Measurements from ENCODE around the gene ABLIM1.

ABLIM1 gene

DNA sequence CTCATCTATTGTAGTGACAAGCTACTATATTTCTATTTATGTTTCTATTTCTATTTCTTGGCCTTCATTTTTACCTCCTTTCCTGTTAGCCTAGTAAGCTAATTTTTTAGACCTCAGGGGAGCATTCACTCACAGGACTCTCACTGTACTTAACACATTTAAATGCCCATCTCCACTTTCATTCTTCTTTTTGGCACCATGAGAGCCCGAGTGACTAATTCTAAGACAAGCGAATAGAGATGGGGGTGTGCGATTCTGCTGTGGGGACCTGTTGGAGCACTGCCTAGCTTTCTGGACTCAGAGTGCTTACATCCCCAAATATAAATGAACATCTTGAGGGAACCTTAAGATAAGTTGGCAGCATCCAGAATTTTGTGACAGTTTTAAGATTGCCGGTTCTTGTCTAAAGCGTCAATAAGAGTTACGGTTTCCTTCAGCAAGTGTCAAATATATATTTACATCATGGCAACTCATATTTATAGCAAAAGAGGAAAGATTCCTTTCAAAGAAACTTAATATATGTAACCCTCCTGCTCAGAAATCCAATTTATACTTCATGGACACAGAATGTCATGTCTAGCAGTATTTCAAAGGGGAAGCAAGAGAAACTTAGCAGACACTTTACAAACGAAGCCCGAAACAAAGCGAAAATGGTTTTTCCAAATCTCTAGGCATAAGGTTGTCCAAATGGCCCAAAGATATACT, 199.7 kb downstream of the ABLIM1 start:
- DNase-seq (ENCODE audit: low read depth) = no peak

GRCh38 chr10:114453576-114453975, 204.5 kb downstream of the ABLIM1 start:
- no peak for DNase-seq (ENCODE audit: low read depth)

GRCh38 chr10:114448897-114449296, 209.2 kb downstream of the ABLIM1 start:
- no peak for DNase-seq (ENCODE audit: low read depth)

DNA sequence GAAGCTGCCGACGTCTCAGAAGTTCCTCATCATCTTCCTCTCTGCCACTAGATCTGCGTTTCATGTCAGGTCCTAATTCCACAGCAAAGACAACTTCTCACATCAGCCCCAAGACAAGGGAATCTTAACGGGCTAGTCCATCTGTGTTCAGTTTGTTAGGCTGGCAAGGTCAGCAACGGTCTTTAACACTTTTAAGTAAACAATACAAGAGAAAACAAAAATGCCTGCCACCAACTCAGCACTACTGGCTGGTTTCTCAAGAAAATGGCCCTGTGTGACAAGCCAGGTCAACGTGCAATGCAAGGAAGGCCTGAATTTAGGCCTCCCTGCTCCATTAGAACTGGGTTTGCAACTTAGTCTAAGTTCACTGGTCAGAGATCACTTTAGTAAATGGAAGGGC, 212.7 kb downstream of the ABLIM1 start:
- no peak for DNase-seq (ENCODE audit: low read depth)

- DNase-seq (ENCODE audit: low read depth) = no peak
Measured at GRCh38 chr10:114444819-114445218, 213.3 kb downstream of the ABLIM1 start.

GRCh38 chr10:114442091-114442630, 215.9 kb downstream of the ABLIM1 start:
- DNase-seq (ENCODE audit: low read depth) = no peak

- no peak for DNase-seq (ENCODE audit: low read depth)
Measured at GRCh38 chr10:114441107-114441506, 217.0 kb downstream of the ABLIM1 start.

DNA sequence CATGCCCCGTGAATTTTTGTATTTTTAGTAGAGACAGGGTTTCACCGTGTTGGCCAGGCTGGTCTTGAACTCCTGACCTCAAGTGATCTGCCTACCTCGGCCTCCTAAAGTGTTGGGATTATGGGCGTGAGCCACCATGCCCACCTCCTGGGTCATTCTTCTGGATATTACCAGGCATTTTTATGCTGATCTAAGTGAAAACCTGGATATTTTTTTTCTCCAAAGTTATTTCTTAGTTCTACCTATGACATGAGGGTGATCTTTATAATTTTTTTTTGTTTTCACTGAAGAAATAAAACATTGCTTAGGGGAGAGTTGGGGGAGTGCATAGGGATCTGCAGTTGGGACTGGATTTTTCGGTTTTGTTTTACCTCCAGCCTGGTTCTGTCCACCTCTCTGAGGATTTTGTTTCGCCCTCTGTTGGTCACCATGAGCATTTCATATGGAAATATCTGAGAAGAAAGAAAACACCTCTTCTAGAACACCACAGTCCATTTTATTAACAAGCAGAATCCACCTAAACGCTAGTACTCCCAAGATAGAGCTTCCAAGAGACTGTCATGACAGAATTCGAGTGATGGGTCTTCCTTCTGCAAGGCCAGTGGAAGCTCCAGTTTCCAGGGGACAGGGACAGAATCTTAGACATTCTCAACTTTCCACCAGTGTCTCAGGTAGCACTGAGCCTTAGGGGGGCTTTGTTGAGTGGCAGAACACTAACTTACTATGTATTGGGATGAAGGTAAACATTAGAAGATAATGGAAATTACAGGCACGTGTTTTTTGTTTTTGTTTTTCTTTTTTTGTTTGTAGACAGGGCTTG, 220.4 kb downstream of the ABLIM1 start:
- no peak for DNase-seq (ENCODE audit: low read depth)

DNA sequence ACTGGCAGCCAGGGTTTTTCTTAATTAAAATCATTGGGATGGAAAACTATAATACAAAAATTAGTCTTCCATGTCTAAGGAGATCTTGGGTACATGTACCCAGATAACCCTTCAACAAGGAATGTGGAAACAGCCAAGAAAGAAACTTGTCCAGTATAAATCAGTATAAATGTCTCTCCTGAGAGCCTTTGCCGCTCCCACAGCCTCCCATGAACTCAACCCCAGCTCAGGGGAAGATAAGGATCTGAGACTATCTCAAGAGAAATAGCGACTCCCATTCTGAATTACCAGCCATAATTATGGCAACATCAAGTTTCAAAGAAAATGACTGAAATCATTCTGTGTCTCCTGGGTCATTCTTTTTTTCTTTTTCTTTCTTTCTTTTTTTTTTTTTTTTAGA, 221.1 kb downstream of the ABLIM1 start:
- no peak for DNase-seq (ENCODE audit: low read depth)

DNA sequence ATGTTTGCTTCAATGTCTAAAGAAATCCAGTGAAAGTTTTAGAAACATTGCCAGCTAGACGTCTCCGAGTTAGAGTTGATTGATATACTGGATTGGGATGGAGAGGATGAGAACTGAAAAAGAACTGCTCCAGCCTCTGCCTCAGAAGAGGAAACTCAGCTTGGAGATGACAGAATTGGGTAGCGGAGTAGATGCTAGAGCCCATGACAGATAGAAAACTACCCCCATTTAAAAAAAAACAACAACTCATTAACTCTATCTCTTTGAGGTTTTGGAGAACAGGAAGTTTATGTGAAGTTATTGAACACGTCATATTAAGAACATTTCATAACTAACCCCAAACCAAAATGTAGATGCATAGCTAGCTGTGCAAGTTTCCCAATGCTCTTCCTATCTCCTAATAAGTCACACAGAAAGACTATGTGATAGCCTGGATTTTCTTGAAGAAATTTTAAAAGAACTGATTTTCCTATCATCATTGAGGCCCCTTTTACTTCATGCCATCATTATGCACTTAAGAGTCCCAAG, 225.4 kb downstream of the ABLIM1 start:
- DNase-seq (ENCODE audit: low read depth) = no peak

DNA sequence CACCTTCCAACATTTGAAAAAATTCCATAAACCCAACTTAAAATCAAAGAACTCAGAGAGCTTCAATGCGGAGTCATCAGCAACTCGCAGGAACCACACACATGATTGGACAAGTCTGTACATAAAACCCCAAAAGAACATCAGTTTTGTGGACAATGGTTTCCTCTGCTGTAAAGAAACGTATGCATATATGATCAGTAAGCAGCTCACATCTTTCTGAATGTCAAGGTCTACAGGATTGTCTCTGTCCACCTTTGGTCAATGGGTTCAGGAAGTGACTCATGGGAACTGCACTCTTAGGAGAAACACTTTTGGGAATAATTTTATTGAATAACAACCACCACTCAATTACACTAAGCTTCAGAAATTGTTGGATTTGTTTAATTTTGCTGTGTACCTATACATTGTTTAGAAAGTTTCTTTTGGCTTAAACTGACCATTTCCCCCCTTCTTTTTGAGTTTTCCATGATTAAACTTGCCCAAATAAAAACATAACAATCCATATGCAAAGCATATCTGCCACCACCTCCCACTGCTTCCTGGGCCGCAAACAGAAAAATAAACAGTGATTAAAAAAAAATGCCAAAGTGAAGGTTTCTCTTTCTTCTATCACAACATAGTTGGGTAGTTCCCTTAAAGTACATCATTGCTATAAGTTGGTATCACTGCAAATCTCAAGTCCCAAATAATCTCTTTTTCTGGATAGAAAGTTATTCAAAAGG, 226.5 kb downstream of the ABLIM1 start:
- no peak for DNase-seq (ENCODE audit: low read depth)

DNA sequence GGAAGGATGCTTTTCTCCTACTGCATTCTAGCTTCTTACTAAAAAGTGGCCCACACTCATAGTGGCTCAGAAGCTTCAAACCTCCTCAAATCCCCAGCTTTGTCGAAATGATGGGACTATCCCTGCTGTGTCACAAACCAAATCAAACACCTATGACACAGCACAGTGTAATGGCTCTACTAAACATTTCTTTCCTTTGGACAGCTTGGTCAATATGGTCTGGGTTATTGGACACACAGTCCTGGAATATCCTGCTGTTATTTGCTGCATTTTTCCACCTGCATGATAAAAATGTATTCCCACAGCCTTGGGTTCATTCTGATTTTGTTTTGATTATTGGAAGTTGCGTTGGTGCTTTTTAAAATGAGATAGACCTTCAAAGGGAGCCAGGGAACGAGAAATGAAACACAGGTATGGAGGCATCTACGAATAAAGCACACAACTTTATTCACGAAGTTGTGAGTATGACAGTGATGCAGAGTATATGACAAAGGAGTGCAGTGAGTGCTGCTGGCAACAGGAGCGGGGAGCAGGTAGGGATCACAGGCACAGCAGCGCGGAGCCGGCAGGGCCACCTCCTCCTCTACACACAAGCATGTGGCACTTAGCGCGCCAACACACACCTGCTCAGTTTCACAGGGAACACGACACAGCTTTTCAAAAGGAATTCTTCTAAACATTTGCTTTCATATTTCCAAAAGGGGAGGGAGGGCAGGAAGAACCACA, 227.2 kb downstream of the ABLIM1 start:
- DNase-seq (ENCODE audit: low read depth) = no peak

DNA sequence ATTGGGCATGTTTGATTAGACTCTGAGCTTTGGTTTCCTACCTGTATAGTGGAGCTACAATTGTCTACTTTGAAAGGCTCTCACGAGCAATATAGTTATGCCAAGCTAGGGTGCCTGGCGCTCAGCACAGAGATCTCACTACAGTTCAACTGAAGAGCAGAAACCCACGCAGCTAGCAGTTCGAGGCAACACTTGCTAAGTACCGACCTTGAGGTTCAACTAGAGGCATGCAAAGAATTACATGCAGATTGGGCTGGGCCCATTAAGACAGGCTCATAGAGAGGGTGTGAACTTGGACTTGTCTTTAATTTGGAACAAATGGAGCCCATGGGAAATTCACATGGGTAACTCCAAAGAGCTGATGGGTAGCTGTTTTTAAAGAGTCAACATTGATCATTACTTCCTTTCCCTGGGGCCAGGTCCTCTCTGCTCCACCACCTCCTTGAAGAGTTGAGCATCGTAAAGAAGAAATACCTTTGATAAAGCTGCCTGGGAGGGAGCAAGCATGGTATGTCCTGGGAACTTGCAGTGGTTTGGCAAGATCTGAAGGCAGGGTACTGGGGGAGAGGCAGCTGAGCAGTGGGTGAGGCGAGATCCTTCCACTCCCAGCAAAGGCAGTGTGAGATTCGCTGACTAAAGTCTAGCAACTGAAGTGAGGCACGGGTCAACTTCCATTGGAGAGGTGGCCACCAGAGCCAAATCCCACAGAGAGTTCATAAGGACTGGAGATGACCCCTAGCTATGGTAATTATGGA, 228.3 kb downstream of the ABLIM1 start:
- DNase-seq (ENCODE audit: low read depth) = no peak

GRCh38 chr10:114427124-114427852, 230.8 kb downstream of the ABLIM1 start:
- no peak for DNase-seq (ENCODE audit: low read depth)

DNA sequence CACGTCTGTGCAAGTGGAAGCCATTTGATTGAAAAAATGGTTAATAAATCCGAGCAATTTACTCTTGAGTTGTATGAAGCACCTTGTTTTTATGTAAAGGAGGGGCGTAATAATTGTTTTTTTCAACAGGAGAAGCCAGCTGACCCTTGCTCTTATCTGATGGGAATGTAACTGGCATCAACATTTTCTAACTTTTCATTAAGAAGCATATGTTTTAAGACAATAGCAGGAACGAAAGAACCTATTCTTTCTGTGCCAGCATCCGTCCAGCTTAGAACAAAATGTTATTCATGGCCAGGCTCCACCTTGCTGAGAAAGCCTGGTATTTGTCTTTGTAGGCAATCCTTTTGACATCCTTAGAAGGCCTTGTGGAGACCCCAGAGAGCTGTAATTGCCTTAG, 231.6 kb downstream of the ABLIM1 start:
- DNase-seq (ENCODE audit: low read depth) = no peak

DNA sequence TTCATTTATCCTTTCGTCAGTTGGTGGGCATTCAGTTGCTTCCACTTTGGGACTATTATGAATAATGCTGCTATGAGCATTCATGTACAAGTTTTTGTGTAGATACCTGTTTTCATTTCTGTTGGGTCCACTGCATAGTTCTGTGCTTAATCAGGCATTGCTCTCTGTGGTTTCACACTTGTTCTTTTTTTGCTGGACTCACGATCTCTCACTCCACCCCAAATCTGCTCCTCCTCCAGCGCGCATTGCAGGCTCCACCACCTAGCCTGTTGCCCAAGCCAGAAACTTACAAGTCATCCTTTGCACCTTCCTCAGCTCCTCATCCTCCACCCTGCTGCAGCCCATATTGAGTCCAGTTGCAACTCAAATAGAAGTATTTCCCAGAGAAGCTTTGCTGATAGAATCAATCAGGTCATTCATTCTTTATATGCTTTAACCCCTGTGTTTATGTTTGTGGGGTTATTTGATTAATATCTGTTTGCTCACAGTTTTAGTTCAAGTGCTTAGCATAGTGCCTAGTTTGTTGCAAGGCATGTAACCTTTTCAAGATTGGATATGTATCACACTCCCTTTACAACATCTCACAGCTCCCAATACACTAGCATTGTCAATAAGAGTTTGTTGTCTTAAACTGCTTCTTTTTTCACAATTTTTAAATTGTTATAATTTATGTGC, 237.1 kb downstream of the ABLIM1 start:
- DNase-seq (ENCODE audit: low read depth) = no peak

- no peak for DNase-seq (ENCODE audit: low read depth)
Measured at GRCh38 chr10:114418109-114418508, 240.0 kb downstream of the ABLIM1 start.

DNA sequence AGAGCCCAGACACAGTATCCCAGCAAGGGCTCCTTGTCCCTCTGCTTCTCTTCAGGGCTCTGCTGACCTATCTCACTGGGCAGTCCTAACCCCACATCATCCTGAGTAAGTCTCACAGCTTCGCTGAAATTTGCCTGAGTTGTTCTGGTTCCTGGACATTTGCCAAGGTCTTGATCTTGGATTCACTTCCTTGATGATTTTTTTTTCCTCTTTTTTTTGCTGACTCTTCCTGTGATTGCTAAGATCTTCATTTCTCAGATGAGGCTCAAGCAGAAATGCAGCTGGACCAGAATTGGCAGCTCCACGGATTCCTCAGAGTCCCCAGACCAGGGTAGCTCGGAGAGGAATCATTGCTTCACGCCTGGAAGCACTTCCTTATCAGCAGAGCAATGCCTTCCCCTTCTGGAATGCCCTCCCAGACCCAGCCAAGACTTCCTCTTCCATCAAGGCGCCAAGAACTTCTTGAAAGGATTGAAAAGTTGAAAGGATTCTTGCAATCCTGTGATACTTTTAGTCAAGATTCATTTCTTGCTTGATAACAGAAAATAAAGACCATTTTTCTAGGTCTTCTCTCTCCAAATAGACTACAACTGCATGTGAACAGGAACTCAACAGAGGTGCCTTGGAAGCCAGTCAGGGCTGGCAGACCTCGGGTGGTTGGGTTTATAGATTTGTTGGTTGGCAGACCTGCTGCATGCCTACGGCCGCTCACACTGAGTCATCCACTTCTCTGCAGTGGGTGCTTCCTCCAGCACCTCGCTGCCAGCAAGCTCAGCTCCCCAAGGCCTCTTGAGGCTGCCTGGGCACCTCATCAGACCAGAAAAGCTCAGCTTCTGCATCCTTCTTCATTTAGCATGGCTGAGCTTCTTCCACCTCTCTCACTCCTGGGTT, 244.9 kb downstream of the ABLIM1 start:
- DNase-seq (ENCODE audit: low read depth) = no peak
